PC-9 (cell line): Measurements from ENCODE around the gene PARPBP.

Experiments
- CTCF ChIP-seq: fragments of 200-600 bp; sonication (generic); conservative IDR thresholded peaks from 2 replicates; pipeline ENCODE4 v1.6.1; 2017; ENCODE audit warnings: mixed run types, antibody characterized with exemption, mild to moderate bottlenecking, moderate library complexity
- EZH2 ChIP-seq: fragments of 200-600 bp; sonication (generic); IDR thresholded peaks from 2 replicates; pipeline ENCODE4 v1.8.0; 2017; ENCODE audit warnings: antibody characterized with exemption, low read depth

- TF ChIP-seq CTCF (no peak), EZH2 (no peak)
These were observed 23.1 kb upstream of the PARPBP start for GRCh38 chr12:102096855-102097254.
